ENCODE results near the gene RAPGEF2.

- no peak for TF ChIP-seq ZNF501 (tag by site-specific recombination; IDR thresholded peaks at IDR 0.05)
- no peak for TF ChIP-seq ZNF10 (tag by site-specific recombination; IDR thresholded peaks at IDR 0.05)
- no peak for TF ChIP-seq ZNF121 (tag by site-specific recombination; IDR thresholded peaks at IDR 0.05)
- TF ChIP-seq ZFP41 (tag by site-specific recombination; IDR thresholded peaks at IDR 0.05; ENCODE audit: borderline replicate concordance): no peak
- TF ChIP-seq, protein P1, sequence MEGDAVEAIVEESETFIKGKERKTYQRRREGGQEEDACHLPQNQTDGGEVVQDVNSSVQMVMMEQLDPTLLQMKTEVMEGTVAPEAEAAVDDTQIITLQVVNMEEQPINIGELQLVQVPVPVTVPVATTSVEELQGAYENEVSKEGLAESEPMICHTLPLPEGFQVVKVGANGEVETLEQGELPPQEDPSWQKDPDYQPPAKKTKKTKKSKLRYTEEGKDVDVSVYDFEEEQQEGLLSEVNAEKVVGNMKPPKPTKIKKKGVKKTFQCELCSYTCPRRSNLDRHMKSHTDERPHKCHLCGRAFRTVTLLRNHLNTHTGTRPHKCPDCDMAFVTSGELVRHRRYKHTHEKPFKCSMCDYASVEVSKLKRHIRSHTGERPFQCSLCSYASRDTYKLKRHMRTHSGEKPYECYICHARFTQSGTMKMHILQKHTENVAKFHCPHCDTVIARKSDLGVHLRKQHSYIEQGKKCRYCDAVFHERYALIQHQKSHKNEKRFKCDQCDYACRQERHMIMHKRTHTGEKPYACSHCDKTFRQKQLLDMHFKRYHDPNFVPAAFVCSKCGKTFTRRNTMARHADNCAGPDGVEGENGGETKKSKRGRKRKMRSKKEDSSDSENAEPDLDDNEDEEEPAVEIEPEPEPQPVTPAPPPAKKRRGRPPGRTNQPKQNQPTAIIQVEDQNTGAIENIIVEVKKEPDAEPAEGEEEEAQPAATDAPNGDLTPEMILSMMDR (tag by site-specific recombination; IDR thresholded peaks at IDR 0.05): no peak
- no peak for TF ChIP-seq ZSCAN30 (tag by site-specific recombination; IDR thresholded peaks at IDR 0.05)
Measured at GRCh38 chr4:159145992-159146330, 43.1 kb downstream of the RAPGEF2 start.

All from HEK293 (cell line).